ENCODE results near the gene FAM3A.

The FAM3A gene

GRCh38 chrX:154468217-154468616, 47.8 kb downstream of the FAM3A start:
- no peaks in the 10 kb centered on the region for H3F3A ChIP-seq (ENCODE audit: control insufficient read depth, insufficient read depth)
- no peak overlapping the region for H3K4me2 ChIP-seq (ENCODE audit: low read length)
- H3K79me2 ChIP-seq (ENCODE audit: control insufficient read depth, low read length) = no peaks in the 10 kb centered on the region
- no peaks in the 10 kb centered on the region for H3K4me1 ChIP-seq (ENCODE audit: control insufficient read depth, low read length)
- H3K36me3 ChIP-seq (ENCODE audit: control insufficient read depth, low read length) = no peaks in the 10 kb centered on the region; the same call in 1 of the 2 replicates
- no peaks in the 10 kb centered on the region for H3K27me3 ChIP-seq (ENCODE audit: control insufficient read depth, low read length)
- H3K27ac ChIP-seq (ENCODE audit: low read depth, low read length) = no peak overlapping the region
- no peaks in the 10 kb centered on the region for H4K20me1 ChIP-seq (ENCODE audit: control insufficient read depth, insufficient read depth, low read depth, low read length)
- no peaks in the 10 kb centered on the region for H3K9me2 ChIP-seq (replicated peaks; ENCODE audit: control insufficient read depth, low read length)
- TF ChIP-seq EZH2phosphoT487 (IDR thresholded peaks at IDR 0.05; ENCODE audit: borderline replicate concordance, low read length) = no peak
- TF ChIP-seq CTCF (IDR thresholded peaks at IDR 0.05; ENCODE audit: low read depth, low read length, poor library complexity, severe bottlenecking) = no peak
- H3K4me3 ChIP-seq (ENCODE audit: low read length) = no peak overlapping the region
- H3K9me3 ChIP-seq (ENCODE audit: control insufficient read depth, insufficient read depth, low read length) = no peaks in the 10 kb centered on the region

- no peak for TF ChIP-seq EZH2phosphoT487 (IDR thresholded peaks at IDR 0.05; ENCODE audit: borderline replicate concordance, low read length)
- no peak for TF ChIP-seq CTCF (IDR thresholded peaks at IDR 0.05; ENCODE audit: low read depth, low read length, poor library complexity, severe bottlenecking)
- H3K36me3 ChIP-seq (ENCODE audit: control insufficient read depth, low read length) = no peaks in the 10 kb centered on the region; the same call in 1 of the 2 replicates
Measured at GRCh38 chrX:154467556-154467955, 48.5 kb downstream of the FAM3A start.

GRCh38 chrX:154466907-154467306, 49.1 kb downstream of the FAM3A start:
- no peak overlapping the region for H3K4me2 ChIP-seq (ENCODE audit: low read length)
- no peaks in the 10 kb centered on the region; the same call in 1 of the 2 replicates for H3K36me3 ChIP-seq (ENCODE audit: control insufficient read depth, low read length)
- H3K27me3 ChIP-seq (ENCODE audit: control insufficient read depth, low read length) = no peaks in the 10 kb centered on the region
- no peaks in the 10 kb centered on the region for H3K79me2 ChIP-seq (ENCODE audit: control insufficient read depth, low read length)
- no peaks in the 10 kb centered on the region for H3K9me2 ChIP-seq (replicated peaks; ENCODE audit: control insufficient read depth, low read length)
- no peaks in the 10 kb centered on the region for H4K20me1 ChIP-seq (ENCODE audit: control insufficient read depth, insufficient read depth, low read depth, low read length)
- H3K4me1 ChIP-seq (ENCODE audit: control insufficient read depth, low read length) = no peaks in the 10 kb centered on the region
- H3K4me3 ChIP-seq (ENCODE audit: low read length) = no peak overlapping the region
- H3F3A ChIP-seq (ENCODE audit: control insufficient read depth, insufficient read depth) = no peaks in the 10 kb centered on the region
- H3K27ac ChIP-seq (ENCODE audit: low read depth, low read length) = no peak overlapping the region
- TF ChIP-seq CTCF (IDR thresholded peaks at IDR 0.05; ENCODE audit: low read depth, low read length, poor library complexity, severe bottlenecking) (no peak), EZH2phosphoT487 (IDR thresholded peaks at IDR 0.05; ENCODE audit: borderline replicate concordance, low read length) (no peak)
- H3K9me3 ChIP-seq (ENCODE audit: control insufficient read depth, insufficient read depth, low read length) = no peaks in the 10 kb centered on the region

More at GRCh38 chrX:154467556-154467955, 48.5 kb downstream of the FAM3A start:
- Histone ChIP-seq H3K4me2 (ENCODE audit: low read length) (no peak overlapping the region), H3K27me3 (ENCODE audit: control insufficient read depth, low read length) (no peaks in the 10 kb centered on the region), H3K4me1 (ENCODE audit: control insufficient read depth, low read length) (no peaks in the 10 kb centered on the region), H4K20me1 (ENCODE audit: control insufficient read depth, insufficient read depth, low read depth, low read length) (no peaks in the 10 kb centered on the region), H3K27ac (ENCODE audit: low read depth, low read length) (no peak overlapping the region), H3K9me2 (replicated peaks; ENCODE audit: control insufficient read depth, low read length) (no peaks in the 10 kb centered on the region), H3K9me3 (ENCODE audit: control insufficient read depth, insufficient read depth, low read length) (no peaks in the 10 kb centered on the region), H3K79me2 (ENCODE audit: control insufficient read depth, low read length) (no peaks in the 10 kb centered on the region), H3K4me3 (ENCODE audit: low read length) (no peak overlapping the region), H3F3A (ENCODE audit: control insufficient read depth, insufficient read depth) (no peaks in the 10 kb centered on the region)

All from DOHH2 (cell line).